ENCODE results near the gene PBRM1.

PBRM1 gene

DNA sequence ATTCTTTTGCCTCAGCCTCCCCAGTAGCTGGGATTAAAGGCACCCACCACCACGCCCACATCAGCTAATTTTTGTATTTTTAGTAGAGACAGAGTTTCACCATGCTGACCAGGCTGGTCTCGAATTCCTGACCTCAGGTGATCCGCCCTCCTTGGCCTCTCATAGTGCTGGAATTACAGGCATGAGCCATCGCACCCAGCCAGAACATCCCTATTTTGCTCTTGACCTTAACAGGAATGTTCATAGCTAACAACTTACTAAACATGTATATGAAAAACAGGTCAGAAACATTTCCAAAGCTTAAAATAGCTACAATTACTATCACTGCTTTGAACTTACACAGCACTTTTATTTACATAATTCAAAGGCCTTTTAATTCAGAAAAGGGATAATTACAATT, 115.6 kb downstream of the PBRM1 start:
- H3K27ac ChIP-seq = no peak overlapping the region
- peaks cover 38% of the 10 kb centered on the region for H3K36me3 ChIP-seq
- H3K4me3 ChIP-seq (ENCODE audit: low read depth, low read length) = no peak overlapping the region
- no peaks in the 10 kb centered on the region for H3K27me3 ChIP-seq (ENCODE audit: insufficient read depth, low read depth, severe bottlenecking)
- DNase-seq = no peak
- no peaks in the 10 kb centered on the region for H3K9me3 ChIP-seq (ENCODE audit: severe bottlenecking)
- TF ChIP-seq, protein P1, sequence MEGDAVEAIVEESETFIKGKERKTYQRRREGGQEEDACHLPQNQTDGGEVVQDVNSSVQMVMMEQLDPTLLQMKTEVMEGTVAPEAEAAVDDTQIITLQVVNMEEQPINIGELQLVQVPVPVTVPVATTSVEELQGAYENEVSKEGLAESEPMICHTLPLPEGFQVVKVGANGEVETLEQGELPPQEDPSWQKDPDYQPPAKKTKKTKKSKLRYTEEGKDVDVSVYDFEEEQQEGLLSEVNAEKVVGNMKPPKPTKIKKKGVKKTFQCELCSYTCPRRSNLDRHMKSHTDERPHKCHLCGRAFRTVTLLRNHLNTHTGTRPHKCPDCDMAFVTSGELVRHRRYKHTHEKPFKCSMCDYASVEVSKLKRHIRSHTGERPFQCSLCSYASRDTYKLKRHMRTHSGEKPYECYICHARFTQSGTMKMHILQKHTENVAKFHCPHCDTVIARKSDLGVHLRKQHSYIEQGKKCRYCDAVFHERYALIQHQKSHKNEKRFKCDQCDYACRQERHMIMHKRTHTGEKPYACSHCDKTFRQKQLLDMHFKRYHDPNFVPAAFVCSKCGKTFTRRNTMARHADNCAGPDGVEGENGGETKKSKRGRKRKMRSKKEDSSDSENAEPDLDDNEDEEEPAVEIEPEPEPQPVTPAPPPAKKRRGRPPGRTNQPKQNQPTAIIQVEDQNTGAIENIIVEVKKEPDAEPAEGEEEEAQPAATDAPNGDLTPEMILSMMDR (IDR thresholded peaks at IDR 0.05; ENCODE audit: low read depth, low read length) = no peak

DNA sequence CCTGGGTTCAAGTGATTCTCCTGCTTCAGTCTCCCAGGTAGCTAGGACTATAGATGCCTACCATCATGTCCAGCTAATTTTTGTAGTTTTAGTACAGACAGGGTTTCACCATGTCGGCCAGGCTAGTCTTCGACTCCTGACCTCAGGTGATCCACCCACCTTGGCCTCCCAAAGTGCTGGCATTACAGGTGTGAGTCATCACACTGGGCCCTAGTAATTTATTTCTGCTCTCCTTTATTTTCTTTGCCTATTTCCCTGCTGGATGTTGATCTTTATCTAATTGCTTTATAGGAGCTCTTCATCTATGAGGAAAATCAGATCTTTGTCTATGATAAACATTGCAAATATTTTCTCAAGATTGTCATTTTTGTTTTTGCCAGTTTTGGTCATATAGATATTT, 117.6 kb downstream of the PBRM1 start:
- DNase-seq = no peak
- peaks cover 32% of the 10 kb centered on the region for H3K36me3 ChIP-seq
- no peaks in the 10 kb centered on the region for H3K27me3 ChIP-seq (ENCODE audit: insufficient read depth, low read depth, severe bottlenecking)
- no peaks in the 10 kb centered on the region for H3K9me3 ChIP-seq (ENCODE audit: severe bottlenecking)
- no peak overlapping the region for H3K27ac ChIP-seq
- TF ChIP-seq, protein P1 (IDR thresholded peaks at IDR 0.05; ENCODE audit: low read depth, low read length) = no peak
- no peak overlapping the region for H3K4me3 ChIP-seq (ENCODE audit: low read depth, low read length)

- Histone ChIP-seq H3K36me3 (peaks cover 55% of the 10 kb centered on the region), H3K4me3 (ENCODE audit: low read depth, low read length) (no peak overlapping the region), H3K9me3 (ENCODE audit: severe bottlenecking) (no peaks in the 10 kb centered on the region), H3K27me3 (ENCODE audit: insufficient read depth, low read depth, severe bottlenecking) (no peaks in the 10 kb centered on the region), H3K27ac (no peak overlapping the region)
- no peak for DNase-seq
- TF ChIP-seq, protein P1 (IDR thresholded peaks at IDR 0.05; ENCODE audit: low read depth, low read length) = no peak
These were observed 121.7 kb downstream of the PBRM1 start for GRCh38 chr3:52563984-52564383.

DNA sequence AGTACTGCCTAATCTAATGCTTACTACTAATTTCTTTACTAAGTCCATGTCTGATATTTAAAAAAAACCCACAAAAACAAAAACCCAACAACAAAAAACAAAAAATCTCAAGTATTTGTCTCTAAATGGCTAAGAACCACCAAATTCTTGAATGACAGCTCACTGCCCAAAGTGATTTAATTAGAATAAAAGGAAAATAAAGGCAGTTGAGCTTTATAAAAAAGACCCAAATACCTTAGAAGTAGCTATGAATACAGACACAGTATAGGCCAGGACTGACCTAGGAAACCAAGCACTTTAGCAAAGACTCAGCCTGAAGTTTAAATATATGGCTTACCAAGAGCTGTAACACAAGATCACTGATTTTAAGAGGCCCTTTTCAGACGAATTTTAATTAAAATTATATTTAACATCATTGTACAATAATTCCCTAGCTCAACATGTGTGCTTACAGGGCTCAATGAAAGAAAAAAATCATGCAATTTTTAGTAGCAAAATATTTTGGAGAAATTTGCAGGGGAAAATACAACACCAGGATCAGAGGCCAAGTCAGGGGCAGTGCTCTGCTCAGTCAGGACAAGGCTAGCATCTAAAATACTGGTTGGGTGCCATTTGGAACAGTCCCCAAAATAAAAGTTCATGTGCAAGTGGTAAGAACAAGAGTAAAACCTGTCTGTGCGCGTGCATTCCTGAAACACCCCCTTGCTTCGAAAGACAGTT, 124.5 kb downstream of the PBRM1 start:
- TF ChIP-seq, protein P1 (IDR thresholded peaks at IDR 0.05; ENCODE audit: low read depth, low read length) = no peak
- DNase-seq = no peak
- H3K9me3 ChIP-seq (ENCODE audit: severe bottlenecking) = no peaks in the 10 kb centered on the region
- H3K4me3 ChIP-seq (ENCODE audit: low read depth, low read length) = no peak overlapping the region
- H3K36me3 ChIP-seq = peaks cover 64% of the 10 kb centered on the region
- H3K27me3 ChIP-seq (ENCODE audit: insufficient read depth, low read depth, severe bottlenecking) = no peaks in the 10 kb centered on the region
- no peak overlapping the region for H3K27ac ChIP-seq

DNA sequence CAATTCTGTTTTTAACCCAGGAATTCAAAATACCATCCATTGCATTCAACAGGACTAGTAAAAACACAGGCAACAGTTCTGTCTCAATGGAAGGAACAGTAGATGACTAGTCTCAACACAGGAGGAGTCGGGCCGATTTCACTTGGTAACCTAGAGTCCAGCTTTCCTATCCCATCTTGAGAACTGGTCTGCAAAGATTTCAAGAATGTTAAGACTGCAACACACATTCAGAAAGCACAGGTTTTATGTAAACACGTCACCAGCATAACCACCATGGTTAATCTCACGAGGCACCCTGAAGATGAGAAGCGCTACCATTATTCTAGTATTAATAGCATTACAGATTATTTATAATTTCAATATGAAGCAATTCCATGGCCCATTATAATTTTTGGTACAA, 127.3 kb downstream of the PBRM1 start:
- no peak overlapping the region for H3K27ac ChIP-seq
- no peak overlapping the region for H3K4me3 ChIP-seq (ENCODE audit: low read depth, low read length)
- H3K36me3 ChIP-seq = peaks cover 70% of the 10 kb centered on the region
- TF ChIP-seq, protein P1 (IDR thresholded peaks at IDR 0.05; ENCODE audit: low read depth, low read length) = no peak
- DNase-seq = no peak
- H3K27me3 ChIP-seq (ENCODE audit: insufficient read depth, low read depth, severe bottlenecking) = no peaks in the 10 kb centered on the region
- H3K9me3 ChIP-seq (ENCODE audit: severe bottlenecking) = no peaks in the 10 kb centered on the region
